Occipital lobe (tissue), 2 donors: Measurements from ENCODE around the gene PROK1. TPM values are rescaled to one million over a fixed set of nuclear protein-coding genes. Genes with fewer than 3 reads are reported as not detected.
"Not testable (repeated sequence)": the region's sequence is repeated elsewhere in the genome, so short reads cannot be mapped to it uniquely, and the experiment has no call there.

Source experiments
- DNase-seq: peaks from one replicate; lab custom pipeline; 2025; lab: John Stamatoyannopoulos, UW
- total RNA-seq: library from RNA; depleted of rRNA; stranded (reverse); fragments of >200 nt; gene quantifications from one replicate; pipeline ENCODE4 v1.2.3, GENCODE V29; 2014

The PROK1 gene
- total RNA-seq, result not detected

GRCh38 chr1:110450929-110451328 is at the start of gene PROK1:
Gene PROK1 (plus strand): TSS chr1:110451149. CDS start chr1:110451217, 68 bp downstream.
- DNase-seq, result no peak

DNA sequence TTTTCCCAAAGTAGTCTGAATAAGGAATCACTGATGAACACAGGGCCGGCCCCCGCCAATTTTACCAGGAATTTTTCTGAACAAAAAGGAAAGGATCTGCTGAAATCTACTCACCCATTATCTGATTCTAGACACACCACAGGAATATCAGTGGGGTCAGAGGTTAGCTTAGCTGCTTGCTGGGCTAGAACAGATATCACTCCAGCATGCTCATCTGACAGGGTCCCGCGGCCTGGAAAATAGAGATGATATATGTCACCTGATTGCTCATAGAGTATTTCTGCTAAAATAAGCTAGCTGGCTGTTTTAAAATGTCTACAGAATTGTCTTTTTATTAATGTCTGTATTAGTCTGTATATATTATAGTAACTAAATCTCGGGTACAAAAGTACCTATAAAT is 47.1 kb upstream of the PROK1 start:
- DNase-seq, result no peak

GRCh38 chr1:110404401-110404800 is 46.5 kb upstream of the PROK1 start:
- DNase-seq, result no peak

GRCh38 chr1:110406407-110406806 is 44.5 kb upstream of the PROK1 start:
- not testable (repeated sequence) for DNase-seq

GRCh38 chr1:110407260-110408210 is 43.4 kb upstream of the PROK1 start, which contains the start of gene LAMTOR5:
Gene LAMTOR5 (minus strand): TSS chr1:110407694. CDS start chr1:110407620, 74 bp downstream.
- DNase-seq, result peak; percentile 86

- DNase-seq, result no peak
Observed at GRCh38 chr1:110408488-110408887, 42.5 kb upstream of the PROK1 start.

DNA sequence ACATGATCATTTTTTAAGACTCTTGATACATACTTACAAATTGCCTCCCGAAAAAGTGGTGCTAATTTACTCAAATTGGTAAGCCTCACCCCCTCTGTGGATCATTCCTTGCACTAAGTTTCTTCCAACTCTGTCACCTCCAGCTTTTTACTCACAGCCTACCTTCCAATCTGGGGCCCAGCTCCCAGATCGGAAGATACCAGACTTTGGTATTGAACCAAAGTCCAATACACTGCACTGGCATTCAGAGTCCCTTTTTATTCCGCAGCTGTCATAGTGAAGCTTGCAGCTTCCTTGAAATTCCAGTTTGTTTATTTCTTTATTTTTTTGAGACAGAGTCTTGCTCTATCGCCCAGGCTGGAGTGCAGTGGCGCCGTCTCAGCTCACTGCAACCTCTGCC is 41.6 kb upstream of the PROK1 start:
- DNase-seq, result no peak

- no peak for DNase-seq
Observed at GRCh38 chr1:110411173-110411735, 39.7 kb upstream of the PROK1 start.

GRCh38 chr1:110412576-110412975 is 38.4 kb upstream of the PROK1 start:
- peak; percentile 54 for DNase-seq

DNA sequence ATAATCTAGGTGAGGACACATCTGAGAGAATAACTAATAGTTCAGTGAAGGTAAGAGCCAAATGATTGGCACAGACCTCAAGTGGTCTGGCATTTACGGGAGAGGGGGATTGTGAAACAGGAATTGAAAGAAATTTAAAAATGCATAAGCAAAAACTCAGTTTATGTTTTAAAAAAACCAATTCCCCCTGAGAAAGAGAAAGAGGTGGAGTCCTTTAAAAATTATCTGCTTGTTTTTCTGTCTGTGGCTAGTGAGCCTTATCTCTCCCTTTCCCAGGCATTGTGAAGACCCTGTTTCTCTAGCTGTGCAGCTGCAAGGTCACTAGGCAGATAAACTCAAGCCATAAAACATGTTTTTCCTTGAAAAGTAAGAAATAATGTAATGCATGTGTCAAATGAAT is 37.9 kb upstream of the PROK1 start:
- not testable (repeated sequence) for DNase-seq

DNA sequence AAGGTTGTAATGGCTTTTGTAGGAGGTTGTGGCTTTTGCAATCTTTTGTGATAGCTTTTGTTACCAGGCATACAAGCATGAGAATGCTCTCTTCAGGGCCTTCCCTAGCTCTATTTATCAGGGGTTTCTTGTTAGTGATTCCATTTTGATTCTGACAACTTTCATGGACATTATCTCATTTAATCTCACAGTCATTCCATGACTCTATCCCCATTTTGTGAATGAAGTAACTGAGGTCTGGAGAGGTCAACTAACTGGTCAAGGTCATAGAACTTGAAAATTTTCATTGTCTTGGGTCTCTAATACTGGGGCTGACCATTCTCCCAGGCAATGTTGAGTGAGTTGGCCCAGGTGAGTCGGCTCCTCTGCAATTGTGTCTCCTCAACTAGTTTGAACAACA is 32.2 kb upstream of the PROK1 start:
- DNase-seq, result no peak

GRCh38 chr1:110420023-110420662 is 30.8 kb upstream of the PROK1 start:
- DNase-seq, result no peak

GRCh38 chr1:110420874-110421793 is 29.8 kb upstream of the PROK1 start:
- no peak for DNase-seq

DNA sequence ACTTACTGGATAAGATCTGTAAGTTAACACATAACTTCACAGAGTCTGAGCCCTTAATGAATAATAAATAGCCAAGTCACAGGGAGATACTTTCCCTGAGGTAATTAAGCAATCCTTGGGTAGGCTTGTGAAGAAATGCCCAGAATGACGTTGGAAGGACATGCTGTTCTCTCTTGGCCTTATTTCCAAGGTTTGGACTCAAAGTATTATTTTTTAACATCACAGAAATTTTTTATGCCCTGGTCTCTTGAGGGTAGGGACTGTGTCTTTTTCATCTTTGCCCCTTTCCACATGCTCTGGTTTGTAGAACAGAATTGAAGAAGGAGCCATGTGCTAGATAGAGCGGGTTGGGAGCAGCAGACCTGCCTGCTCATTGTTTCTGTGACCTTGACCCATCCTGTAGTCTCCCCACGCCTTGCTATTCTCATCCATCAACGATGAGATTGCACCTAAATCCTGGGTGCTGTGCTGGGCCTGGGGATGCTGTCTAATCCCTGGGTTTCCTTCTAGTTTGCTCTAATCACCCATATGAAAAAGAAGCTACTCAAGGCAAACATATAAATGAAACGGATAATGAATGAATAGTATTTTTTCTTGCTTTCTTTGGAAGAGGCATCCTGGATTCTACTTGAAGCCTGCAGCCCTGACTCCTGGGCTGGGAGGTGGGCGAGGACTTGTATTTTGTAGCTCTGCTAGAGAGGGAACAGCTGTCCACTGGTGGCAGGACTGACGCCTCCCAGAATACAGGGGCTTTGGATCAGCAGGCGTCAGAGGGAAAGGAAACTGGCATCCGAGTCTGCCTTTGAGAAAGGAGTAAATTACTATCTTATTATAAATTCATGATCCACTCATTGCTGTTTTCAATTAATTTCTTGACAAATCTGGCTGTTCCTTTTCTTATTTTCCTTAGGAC is 26.0 kb upstream of the PROK1 start:
- DNase-seq, result no peak

DNA sequence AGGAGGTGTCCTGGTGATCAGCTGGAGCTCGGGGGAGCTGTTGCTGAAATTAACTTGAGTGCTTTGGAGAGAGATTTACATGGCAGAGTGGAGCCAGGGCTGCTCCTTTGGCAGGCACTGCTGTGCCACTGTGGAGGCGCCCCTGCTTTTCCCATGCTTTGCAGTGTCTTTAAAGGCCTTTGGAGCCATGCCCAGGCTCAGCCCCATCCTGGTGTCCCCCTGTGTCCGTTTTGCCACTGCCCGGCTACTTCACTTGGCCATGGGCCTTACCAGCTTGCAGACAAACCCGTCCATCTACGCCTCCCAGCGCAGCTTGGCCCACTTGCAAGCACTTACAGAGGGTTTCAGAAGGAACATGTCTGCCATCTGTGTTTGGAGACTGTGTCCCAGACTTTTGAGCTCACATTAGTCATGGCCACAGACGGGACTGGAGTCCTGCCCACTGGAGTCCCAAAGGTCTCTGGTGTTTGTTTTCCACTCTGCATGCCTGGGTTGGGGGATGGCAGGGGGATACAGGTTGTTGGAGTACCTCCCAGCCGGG is 25.3 kb upstream of the PROK1 start:
- DNase-seq, result no peak

GRCh38 chr1:110426854-110427253 is 24.1 kb upstream of the PROK1 start:
- no peak for DNase-seq

DNA sequence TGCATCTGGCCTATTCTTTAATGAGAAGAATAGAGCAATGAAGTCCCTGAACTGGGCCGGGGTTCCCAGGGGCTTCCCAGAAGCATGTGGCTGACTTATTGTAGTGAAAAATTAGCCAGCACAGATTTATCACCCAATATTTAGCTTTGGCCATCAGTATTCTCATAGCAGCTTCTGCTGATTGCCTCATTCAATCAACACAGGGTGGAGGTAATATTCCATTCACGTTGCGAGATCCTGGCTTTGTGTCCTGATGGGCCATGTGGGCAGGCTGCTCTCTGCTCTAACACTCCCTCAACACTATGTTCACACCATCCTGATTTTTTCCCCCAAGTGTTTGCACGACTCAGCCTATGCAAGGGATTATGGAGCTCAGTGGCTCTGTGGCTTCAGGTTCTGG is 22.0 kb upstream of the PROK1 start:
- no peak for DNase-seq

DNA sequence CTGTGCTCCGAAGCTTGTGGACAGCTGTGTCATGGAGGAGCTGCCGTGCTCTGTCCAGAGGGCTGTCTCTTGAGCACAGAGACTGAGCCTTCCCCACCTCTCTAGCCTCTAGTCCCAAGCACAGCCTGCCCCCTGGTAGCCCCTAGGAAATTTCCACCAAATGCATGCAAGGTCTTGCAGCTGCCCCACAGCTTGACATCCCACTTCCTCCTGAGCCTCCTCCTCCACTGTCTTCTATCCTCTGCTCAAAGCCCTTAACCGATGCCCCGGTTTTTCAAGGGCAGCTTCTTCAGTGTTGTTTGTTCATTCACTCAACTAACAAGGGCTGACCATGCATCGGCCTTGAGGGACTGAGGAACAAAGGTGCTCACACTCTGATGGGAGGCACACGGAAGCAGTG is 20.6 kb upstream of the PROK1 start:
- DNase-seq, result no peak

DNA sequence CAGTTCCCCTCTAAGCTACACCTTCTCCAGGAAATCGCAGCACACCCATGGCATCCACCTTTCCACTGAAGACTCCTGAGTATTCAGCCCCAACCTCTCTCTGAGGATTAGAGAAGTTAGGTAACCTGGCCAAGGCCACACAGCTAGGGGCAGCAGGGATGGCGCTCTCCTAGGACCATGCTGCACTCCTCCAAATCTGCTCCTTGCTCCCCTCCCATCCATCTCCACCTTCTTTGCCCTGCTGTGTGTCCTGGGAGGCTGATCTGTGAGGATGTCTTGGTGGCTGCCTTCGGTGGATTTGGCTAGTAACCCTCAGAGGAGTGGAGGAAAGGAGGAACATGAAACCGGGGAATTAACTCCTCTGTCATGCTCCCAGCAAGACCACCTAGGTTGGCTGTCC is 20.0 kb upstream of the PROK1 start:
- no peak for DNase-seq

DNA sequence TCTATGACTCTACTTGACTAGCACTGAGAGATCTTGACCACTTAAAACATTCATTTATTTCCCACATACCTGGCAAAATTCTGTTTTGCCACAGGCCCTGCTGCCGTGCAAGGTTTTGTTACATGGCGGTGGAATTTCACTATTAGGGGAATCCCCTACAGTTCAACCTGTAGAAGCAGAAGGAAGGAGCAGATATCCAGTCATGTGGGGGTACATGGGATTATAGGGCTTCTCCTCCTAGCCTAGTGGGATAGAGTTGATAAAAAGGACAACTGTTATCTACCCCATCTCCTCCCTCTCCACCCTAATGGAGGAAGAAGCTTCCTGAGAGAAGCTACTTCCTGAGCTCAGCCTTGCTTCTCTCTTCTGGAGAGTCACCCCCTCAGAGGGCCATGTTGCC is 17.7 kb upstream of the PROK1 start:
- no peak for DNase-seq
